ENCODE results near the gene FSCB. TPM values are rescaled to one million over a fixed set of nuclear protein-coding genes. Genes with fewer than 3 reads are reported as not detected.

The FSCB gene
- total RNA-seq, 1 experiment from 2014 or later = not detected

DNA sequence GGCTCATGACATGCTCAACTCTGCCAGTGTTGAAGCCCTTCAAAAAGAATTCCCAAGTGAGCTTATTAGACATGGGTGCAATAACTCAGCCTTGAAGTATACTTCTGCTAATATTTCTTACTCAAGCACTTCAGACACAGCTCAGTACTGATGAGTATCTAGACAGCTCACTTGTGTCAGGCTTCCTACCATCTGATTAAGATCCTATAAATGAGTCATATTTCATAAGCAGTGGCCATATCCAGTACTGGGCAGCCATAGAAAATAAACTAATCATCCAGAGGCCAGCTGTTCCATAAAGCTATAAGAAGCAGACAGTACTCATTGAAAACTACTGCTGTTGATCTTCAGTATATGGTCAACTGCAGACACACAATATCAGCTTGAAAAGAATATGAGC is 12.9 kb downstream of the FSCB start:
- Histone ChIP-seq H3K4me1 (no peaks in the 10 kb centered on the region), H3K27me3 (replicated peaks; ENCODE audit: control insufficient read depth, insufficient read depth, low read length) (no peaks in the 10 kb centered on the region), H3K9me3 (no peaks in the 10 kb centered on the region), H3K36me3 (ENCODE audit: control insufficient read depth, insufficient read depth, low read length) (no peaks in the 10 kb centered on the region), H3K4me3 (ENCODE audit: low read depth, low read length) (no peak overlapping the region)
- BruUV-seq (replicated peaks) = no TSS peak
- Mint-ChIP-seq H3K4me3 (ENCODE audit: unreplicated experiment) (no peak overlapping the region), H3K27ac (ENCODE audit: unreplicated experiment) (no peak overlapping the region), H3K27me3 (ENCODE audit: insufficient read depth, unreplicated experiment) (no peaks in the 10 kb centered on the region), H3K9me3 (ENCODE audit: unreplicated experiment) (no peaks in the 10 kb centered on the region), H3K36me3 (ENCODE audit: insufficient read depth, unreplicated experiment) (no peaks in the 10 kb centered on the region), H3K4me1 (ENCODE audit: low read depth, unreplicated experiment) (no peaks in the 10 kb centered on the region)
- intact Hi-C loops (cut with micrococcal nuclease; ENCODE audit: unreplicated experiment) = no loop called here
- TF ChIP-seq, protein P1, sequence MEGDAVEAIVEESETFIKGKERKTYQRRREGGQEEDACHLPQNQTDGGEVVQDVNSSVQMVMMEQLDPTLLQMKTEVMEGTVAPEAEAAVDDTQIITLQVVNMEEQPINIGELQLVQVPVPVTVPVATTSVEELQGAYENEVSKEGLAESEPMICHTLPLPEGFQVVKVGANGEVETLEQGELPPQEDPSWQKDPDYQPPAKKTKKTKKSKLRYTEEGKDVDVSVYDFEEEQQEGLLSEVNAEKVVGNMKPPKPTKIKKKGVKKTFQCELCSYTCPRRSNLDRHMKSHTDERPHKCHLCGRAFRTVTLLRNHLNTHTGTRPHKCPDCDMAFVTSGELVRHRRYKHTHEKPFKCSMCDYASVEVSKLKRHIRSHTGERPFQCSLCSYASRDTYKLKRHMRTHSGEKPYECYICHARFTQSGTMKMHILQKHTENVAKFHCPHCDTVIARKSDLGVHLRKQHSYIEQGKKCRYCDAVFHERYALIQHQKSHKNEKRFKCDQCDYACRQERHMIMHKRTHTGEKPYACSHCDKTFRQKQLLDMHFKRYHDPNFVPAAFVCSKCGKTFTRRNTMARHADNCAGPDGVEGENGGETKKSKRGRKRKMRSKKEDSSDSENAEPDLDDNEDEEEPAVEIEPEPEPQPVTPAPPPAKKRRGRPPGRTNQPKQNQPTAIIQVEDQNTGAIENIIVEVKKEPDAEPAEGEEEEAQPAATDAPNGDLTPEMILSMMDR (IDR thresholded peaks at IDR 0.05; ENCODE audit: insufficient read depth in 1 of 2, low read depth in 1 of 2, low read length in 1 of 2, severe bottlenecking in 1 of 2, unreplicated experiment in 1 of 2) = no peak
- CTCF ChIA-PET = no interaction called here
- POLR2A ChIA-PET = no interaction called here
- DNase-seq = no peak

DNA sequence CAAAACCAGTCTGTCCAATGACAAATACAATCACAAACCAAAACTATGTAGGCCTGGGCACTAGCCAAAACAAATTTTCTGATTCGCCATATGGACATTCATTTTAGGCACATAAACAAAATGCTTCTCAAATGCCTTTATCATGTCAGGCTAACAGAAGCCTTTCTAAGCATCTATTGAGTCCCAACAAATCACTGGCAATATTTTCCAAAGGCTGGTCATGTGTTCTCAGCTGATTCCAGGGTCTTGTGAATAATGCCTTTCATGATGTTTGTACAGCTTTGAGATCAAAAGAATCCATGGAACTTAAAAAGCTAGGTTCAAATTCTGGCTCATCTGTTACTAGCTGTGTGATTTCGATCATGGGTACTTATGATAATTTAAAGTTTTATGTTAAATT is 16.1 kb downstream of the FSCB start:
- no peak for DNase-seq
- Histone ChIP-seq H3K9me3 (no peaks in the 10 kb centered on the region), H3K4me1 (no peaks in the 10 kb centered on the region), H3K4me3 (ENCODE audit: low read depth, low read length) (no peak overlapping the region), H3K27me3 (replicated peaks; ENCODE audit: control insufficient read depth, insufficient read depth, low read length) (no peaks in the 10 kb centered on the region), H3K36me3 (ENCODE audit: control insufficient read depth, insufficient read depth, low read length) (no peaks in the 10 kb centered on the region)
- intact Hi-C loops (cut with micrococcal nuclease; ENCODE audit: unreplicated experiment) = no loop called here
- no peaks in the 10 kb centered on the region for H3K36me3 Mint-ChIP-seq (ENCODE audit: insufficient read depth, unreplicated experiment)
- BruUV-seq (replicated peaks) = no TSS peak
- ChIA-PET CTCF (no interaction called here), POLR2A (no interaction called here)
- TF ChIP-seq, protein P1 (IDR thresholded peaks at IDR 0.05; ENCODE audit: insufficient read depth in 1 of 2, low read depth in 1 of 2, low read length in 1 of 2, severe bottlenecking in 1 of 2, unreplicated experiment in 1 of 2) = no peak
- no peaks in the 10 kb centered on the region for H3K4me1 Mint-ChIP-seq (ENCODE audit: low read depth, unreplicated experiment)
- H3K4me3 Mint-ChIP-seq (ENCODE audit: unreplicated experiment) = no peak overlapping the region
- no peaks in the 10 kb centered on the region for H3K27me3 Mint-ChIP-seq (ENCODE audit: insufficient read depth, unreplicated experiment)
- peaks cover 17% of the 10 kb centered on the region for H3K9me3 Mint-ChIP-seq (ENCODE audit: unreplicated experiment)
- H3K27ac Mint-ChIP-seq (ENCODE audit: unreplicated experiment) = no peak overlapping the region

DNA sequence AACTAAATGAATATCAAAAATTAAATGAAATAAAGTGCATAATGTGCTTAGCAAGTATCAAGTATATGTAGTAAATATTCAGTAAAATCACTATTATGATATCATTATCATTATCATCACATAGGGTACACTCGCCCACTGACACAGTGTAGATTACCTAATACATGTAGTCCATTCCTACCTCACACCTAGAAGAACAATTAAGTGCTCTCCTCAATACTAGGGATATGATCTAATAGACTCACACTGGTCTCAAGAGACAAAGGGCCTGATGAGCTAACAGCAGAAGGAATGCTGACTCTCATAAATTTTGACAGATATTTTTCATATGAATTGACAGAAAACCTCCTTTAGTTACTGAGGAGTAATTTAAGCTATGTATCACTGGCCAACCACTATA is 29.1 kb downstream of the FSCB start:
- no peak for DNase-seq
- no peaks in the 10 kb centered on the region for H3K36me3 ChIP-seq (ENCODE audit: control insufficient read depth, insufficient read depth, low read length)
- TF ChIP-seq, protein P1 (IDR thresholded peaks at IDR 0.05; ENCODE audit: insufficient read depth in 1 of 2, low read depth in 1 of 2, low read length in 1 of 2, severe bottlenecking in 1 of 2, unreplicated experiment in 1 of 2) = no peak
- H3K4me1 Mint-ChIP-seq (ENCODE audit: low read depth, unreplicated experiment) = no peaks in the 10 kb centered on the region
- no peaks in the 10 kb centered on the region for H3K27me3 Mint-ChIP-seq (ENCODE audit: insufficient read depth, unreplicated experiment)
- H3K4me1 ChIP-seq = no peaks in the 10 kb centered on the region
- CTCF ChIA-PET = no interaction called here
- H3K9me3 ChIP-seq = no peaks in the 10 kb centered on the region
- no peaks in the 10 kb centered on the region for H3K27me3 ChIP-seq (replicated peaks; ENCODE audit: control insufficient read depth, insufficient read depth, low read length)
- H3K4me3 ChIP-seq (ENCODE audit: low read depth, low read length) = no peak overlapping the region
- BruUV-seq (replicated peaks) = no TSS peak
- no peaks in the 10 kb centered on the region for H3K36me3 Mint-ChIP-seq (ENCODE audit: insufficient read depth, unreplicated experiment)
- intact Hi-C loops (cut with micrococcal nuclease; ENCODE audit: unreplicated experiment) = no loop called here
- peaks cover 19% of the 10 kb centered on the region for H3K9me3 Mint-ChIP-seq (ENCODE audit: unreplicated experiment)
- no peak overlapping the region for H3K4me3 Mint-ChIP-seq (ENCODE audit: unreplicated experiment)
- POLR2A ChIA-PET = no interaction called here
- H3K27ac Mint-ChIP-seq (ENCODE audit: unreplicated experiment) = no peak overlapping the region
